SKM-1 (cell line): ENCODE results near the gene OR2A5.
A peak's percentile ranks its signal among the peaks of the same experiment; 100 is the strongest.
"Not testable (repeated sequence)": the region's sequence is repeated elsewhere in the genome, so short reads cannot be mapped to it uniquely, and the experiment has no call there.

Experiments
- DNase-seq: peaks from one replicate; lab custom pipeline; 2025; ENCODE audit not compliant: unreplicated experiment; lab: John Stamatoyannopoulos, UW

OR2A5 gene

GRCh38 chr7:144048648-144049047, at the start of gene OR2A5:
TSS of gene OR2A5 (plus strand) at chr7:144048948. CDS start at chr7:144050402, 1,454 bp downstream.
- DNase-seq, result no peak

GRCh38 chr7:144000020-144000419, 48.7 kb upstream of the OR2A5 start, which contains the start of gene OR6B1:
TSS of gene OR6B1 (plus strand) at chr7:144000320. CDS start at chr7:144003997, 3,677 bp downstream.
- no peak for DNase-seq

GRCh38 chr7:144001543-144001942, 47.2 kb upstream of the OR2A5 start:
- no peak for DNase-seq

GRCh38 chr7:144004703-144005102, 44.0 kb upstream of the OR2A5 start:
- DNase-seq, result no peak

GRCh38 chr7:144006029-144006691, 42.6 kb upstream of the OR2A5 start:
- DNase-seq, result no peak

GRCh38 chr7:144006692-144007042, 42.1 kb upstream of the OR2A5 start:
- DNase-seq, result no peak

- no peak for DNase-seq
Measured at GRCh38 chr7:144009361-144009760, 39.4 kb upstream of the OR2A5 start.

GRCh38 chr7:144010061-144010460, 38.7 kb upstream of the OR2A5 start:
- peak; percentile 28 for DNase-seq

GRCh38 chr7:144010821-144011220, 37.9 kb upstream of the OR2A5 start:
- not testable (repeated sequence) for DNase-seq

- DNase-seq, result no peak
Measured at GRCh38 chr7:144011458-144012230, 37.1 kb upstream of the OR2A5 start.

GRCh38 chr7:144018065-144018464, 30.7 kb upstream of the OR2A5 start:
- no peak for DNase-seq

GRCh38 chr7:144019457-144019856, 29.3 kb upstream of the OR2A5 start:
- no peak for DNase-seq

GRCh38 chr7:144020340-144020739, 28.4 kb upstream of the OR2A5 start:
- DNase-seq, result no peak

- no peak for DNase-seq
Measured at GRCh38 chr7:144022169-144022568, 26.6 kb upstream of the OR2A5 start.

- no peak for DNase-seq
Measured at GRCh38 chr7:144023171-144023827, 25.4 kb upstream of the OR2A5 start.

- DNase-seq, result no peak
Measured at GRCh38 chr7:144024213-144024612, 24.5 kb upstream of the OR2A5 start.

GRCh38 chr7:144026203-144026883, 22.4 kb upstream of the OR2A5 start:
- no peak for DNase-seq

- no peak for DNase-seq
Measured at GRCh38 chr7:144027070-144027469, 21.7 kb upstream of the OR2A5 start.

- DNase-seq, result no peak
Measured at GRCh38 chr7:144027974-144028373, 20.8 kb upstream of the OR2A5 start.

- DNase-seq, result no peak
Measured at GRCh38 chr7:144028547-144028946, 20.2 kb upstream of the OR2A5 start.

GRCh38 chr7:144032516-144032915, 16.2 kb upstream of the OR2A5 start:
- DNase-seq, result no peak
